ENCODE measurements around the gene TSHR.

GRCh38 chr14:80930095-80930494 lies 25.3 kb upstream of the TSHR start:
- no peak for TF ChIP-seq CTCF (IDR thresholded peaks at IDR 0.05)
- no peak for TF ChIP-seq POLR2A (IDR thresholded peaks at IDR 0.05)
